Astrocyte of the spinal cord (primary cell): ENCODE results near the gene PTPRT.
"Not testable (repeated sequence)": the region's sequence is repeated elsewhere in the genome, so short reads cannot be mapped to it uniquely, and the experiment has no call there.

Experiments
- DNase-seq: peaks from one replicate; pipeline ENCODE4 v3.0.0; 2011; ENCODE audit warnings: low read depth, low spot score
- H3K4me3 ChIP-seq: 2 replicates; pipeline ENCODE4 v1.5.1; 2011; ENCODE audit warnings: low read depth, mild to moderate bottlenecking, low read length, moderate library complexity
- in situ Hi-C: cut with HindIII; loops from 2 replicates; pipeline ENCODE4 v1.10.0; 2017; ENCODE audit warnings: low sequenced_read_pairs
- TF ChIP-seq, protein P1 (sequence below): IDR thresholded peaks from 2 replicates; pipeline ENCODE4 v1.5.1; 2012; ENCODE audit warnings: low read depth, mild to moderate bottlenecking, low read length, inconsistent platforms

PTPRT gene

DNA sequence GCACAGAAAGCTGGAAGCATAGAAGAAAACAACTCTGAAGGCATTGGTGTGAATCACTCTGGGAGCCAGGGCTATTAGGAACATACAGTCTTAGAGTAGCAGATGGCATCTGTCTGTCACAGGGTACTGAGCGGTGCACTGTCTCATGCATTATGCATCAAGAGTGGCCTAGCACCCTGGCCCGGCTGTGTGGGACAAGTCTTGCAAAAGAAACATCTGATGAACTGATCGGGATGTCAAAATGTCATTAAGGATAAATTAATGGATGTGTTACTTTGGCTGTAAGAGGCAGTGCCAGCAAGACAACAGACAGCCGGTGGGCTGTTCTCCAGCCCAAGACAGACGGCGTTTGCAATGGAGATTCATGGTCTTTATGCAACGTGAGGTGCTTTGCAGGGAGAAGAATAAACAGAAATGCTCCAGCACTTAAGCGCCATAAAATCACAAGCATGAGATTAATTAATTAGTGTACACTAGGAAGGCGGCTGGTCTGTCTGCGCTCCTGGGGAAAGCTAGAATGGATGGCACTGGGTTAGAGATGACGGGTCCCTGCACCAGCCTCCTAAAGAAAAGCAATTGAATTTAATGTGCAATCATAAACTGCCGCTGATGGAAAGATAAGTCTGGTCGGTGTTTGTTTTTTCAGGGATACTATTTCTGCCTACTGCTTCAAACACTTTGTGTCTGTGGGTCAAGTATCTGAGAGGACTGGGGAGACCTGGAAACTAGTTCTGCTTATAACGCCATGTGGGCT lies 970.9 kb downstream of the PTPRT start:
- TF ChIP-seq, protein P1, sequence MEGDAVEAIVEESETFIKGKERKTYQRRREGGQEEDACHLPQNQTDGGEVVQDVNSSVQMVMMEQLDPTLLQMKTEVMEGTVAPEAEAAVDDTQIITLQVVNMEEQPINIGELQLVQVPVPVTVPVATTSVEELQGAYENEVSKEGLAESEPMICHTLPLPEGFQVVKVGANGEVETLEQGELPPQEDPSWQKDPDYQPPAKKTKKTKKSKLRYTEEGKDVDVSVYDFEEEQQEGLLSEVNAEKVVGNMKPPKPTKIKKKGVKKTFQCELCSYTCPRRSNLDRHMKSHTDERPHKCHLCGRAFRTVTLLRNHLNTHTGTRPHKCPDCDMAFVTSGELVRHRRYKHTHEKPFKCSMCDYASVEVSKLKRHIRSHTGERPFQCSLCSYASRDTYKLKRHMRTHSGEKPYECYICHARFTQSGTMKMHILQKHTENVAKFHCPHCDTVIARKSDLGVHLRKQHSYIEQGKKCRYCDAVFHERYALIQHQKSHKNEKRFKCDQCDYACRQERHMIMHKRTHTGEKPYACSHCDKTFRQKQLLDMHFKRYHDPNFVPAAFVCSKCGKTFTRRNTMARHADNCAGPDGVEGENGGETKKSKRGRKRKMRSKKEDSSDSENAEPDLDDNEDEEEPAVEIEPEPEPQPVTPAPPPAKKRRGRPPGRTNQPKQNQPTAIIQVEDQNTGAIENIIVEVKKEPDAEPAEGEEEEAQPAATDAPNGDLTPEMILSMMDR: no peak
- no peak for DNase-seq

DNA sequence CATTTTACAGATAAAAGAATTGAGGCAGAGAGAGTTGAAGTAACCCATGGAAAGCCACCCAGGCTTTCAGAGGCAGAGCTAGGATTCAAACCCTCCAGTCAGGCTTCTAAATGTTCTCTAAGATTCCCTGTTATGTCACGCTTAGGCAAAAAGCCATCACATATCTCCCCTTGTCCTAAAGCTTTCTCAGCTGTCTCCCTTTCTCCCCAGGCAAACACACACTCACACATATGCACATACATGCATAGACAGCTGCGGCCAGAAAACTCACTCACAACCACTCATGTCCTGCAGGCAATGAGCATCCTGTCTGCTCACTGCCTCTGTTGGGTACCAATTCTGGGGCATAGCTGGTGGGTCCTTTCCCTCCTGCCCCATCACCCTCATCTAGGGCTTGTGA lies 975.6 kb downstream of the PTPRT start:
- in situ Hi-C loops: no loop called here
- TF ChIP-seq, protein P1: no peak
- DNase-seq: no peak
- H3K4me3 ChIP-seq: no peak overlapping the region

More for the DNA sequence above, 970.9 kb downstream of the PTPRT start:
- in situ Hi-C loops: no loop called here
- H3K4me3 ChIP-seq: no peak overlapping the region

DNA sequence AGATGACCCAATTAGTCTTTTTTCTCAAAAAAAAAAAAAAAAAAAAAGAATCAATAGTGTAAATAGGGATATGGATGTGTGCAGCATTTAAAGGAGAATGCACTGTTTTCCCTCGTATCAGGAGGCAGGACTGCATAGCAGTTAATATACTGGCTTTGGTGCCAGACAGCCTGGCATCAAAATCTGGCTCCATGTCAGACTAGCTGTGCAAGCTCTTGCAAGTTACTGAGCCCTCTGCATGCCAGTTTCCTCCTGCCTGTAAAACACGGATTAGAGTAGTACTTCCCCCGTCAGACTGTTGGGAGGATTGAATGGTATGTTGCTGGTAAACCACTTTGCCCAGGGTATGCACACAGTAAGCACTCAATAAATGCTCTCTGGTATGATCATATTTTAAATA lies 977.3 kb downstream of the PTPRT start:
- no peak for DNase-seq
- in situ Hi-C loops: no loop called here
- no peak overlapping the region for H3K4me3 ChIP-seq
- TF ChIP-seq, protein P1: no peak

DNA sequence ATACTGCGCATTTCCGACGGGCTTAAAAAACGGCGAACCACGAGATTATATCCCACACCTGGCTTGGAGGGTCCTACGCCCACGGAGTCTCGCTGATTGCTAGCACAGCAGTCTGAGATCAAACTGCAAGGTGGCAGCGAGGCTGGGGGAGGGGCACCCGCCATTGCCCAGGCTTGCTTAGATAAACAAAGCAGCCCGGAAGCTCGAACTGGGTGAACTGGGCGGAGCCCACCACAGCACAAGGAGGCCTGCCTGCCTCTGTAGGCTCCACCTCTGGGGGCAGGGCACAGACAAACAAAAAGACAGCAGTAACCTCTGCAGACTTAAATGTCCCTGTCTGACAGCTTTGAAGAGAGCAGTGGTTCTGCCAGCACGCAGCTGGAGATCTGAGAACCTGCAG lies 983.1 kb downstream of the PTPRT start:
- in situ Hi-C loops, H3K4me3 ChIP-seq, DNase-seq: not testable (repeated sequence)

DNA sequence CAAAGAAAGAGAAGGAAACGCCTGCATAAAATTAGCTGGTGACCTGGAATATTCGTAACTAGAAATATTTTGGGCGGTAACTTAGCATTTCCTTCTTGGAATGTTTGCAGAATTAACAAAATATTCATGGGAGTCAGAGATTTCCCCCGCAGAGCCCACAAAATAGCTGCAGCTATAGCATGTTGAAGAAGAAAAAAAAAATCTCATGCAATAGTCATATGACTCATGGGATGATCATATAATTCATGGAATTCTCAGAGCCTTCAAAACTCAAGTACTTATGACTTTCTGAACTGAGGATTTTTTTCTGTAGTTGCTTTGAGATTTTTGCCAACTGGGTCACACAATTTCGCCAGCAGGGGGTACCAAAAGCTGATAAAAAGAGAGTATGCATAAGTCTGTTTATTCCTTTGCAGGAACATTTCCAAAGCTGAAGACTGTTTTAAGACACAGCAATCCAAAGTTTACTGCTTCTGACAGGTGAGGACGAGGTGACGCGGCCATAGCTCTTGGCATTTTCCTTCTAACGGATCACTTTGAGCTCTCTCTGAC lies 985.5 kb downstream of the PTPRT start:
- H3K4me3 ChIP-seq: no peak overlapping the region
- TF ChIP-seq, protein P1: no peak
- DNase-seq: no peak
- in situ Hi-C loops: no loop called here

DNA sequence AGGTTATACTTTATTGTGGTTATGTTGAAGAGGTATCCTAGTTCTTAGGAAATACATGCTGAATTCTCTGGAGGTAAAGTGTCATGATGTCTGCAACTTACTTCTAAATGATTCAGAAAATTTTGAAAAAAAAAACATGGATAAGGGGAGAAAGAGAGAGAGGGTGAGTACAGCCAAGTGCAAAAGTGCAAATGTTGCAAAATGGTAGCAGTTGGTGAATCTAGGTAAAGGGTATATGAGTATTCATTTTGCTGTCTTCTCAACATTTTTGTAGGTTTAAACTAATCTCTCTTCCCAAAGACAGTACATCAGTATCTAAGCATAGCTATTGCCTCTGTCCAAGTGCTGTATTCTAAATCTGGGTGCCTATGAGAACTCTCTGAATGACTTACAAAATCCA lies 992.1 kb downstream of the PTPRT start:
- TF ChIP-seq, protein P1: no peak
- in situ Hi-C loops: no loop called here
- no peak for DNase-seq
- H3K4me3 ChIP-seq: no peak overlapping the region

DNA sequence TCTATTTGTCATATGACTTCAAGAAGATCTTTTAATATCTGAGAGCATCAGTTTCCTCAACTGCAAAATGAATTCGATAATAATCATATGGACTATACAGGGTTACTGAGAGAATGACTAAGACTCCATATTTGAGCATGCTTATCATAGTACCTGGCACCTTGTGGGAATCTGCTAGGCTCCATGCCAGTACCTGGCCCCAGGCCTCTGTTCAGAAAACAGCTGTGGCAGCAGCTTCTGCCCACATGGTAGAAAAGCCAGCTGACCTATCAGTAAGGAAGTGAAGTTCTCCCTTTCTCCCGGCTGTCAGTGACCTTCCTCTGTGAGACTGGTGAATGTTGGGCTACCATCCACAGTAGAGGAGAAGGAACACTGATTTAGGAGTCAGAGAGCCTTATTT lies 996.6 kb downstream of the PTPRT start:
- H3K4me3 ChIP-seq: no peak overlapping the region
- TF ChIP-seq, protein P1: no peak
- in situ Hi-C loops: no loop called here

More for the DNA sequence above, 996.6 kb downstream of the PTPRT start:
- DNase-seq: no peak
